A204.1 (cell line): ENCODE measurements around the gene HSD17B3.
"Not testable (repeated sequence)": the region's sequence is repeated elsewhere in the genome, so short reads cannot be mapped to it uniquely, and the experiment has no call there.

Experiments
- FAIRE-seq: peaks from 2 replicates; lab custom pipeline; 2012; peaks lifted over from hg19 to GRCh38; lab: Jason Lieb, UNC

The HSD17B3 gene

GRCh38 chr9:96192710-96193109, 109.3 kb downstream of the HSD17B3 start:
- FAIRE-seq, result no peak

GRCh38 chr9:96189995-96190394, 112.0 kb downstream of the HSD17B3 start:
- no peak for FAIRE-seq

GRCh38 chr9:96189581-96189980, 112.4 kb downstream of the HSD17B3 start:
- FAIRE-seq, result not testable (repeated sequence)

- no peak for FAIRE-seq
These were observed 113.4 kb downstream of the HSD17B3 start for GRCh38 chr9:96188571-96188970.

- no peak for FAIRE-seq
These were observed 114.8 kb downstream of the HSD17B3 start for GRCh38 chr9:96187151-96187555.

GRCh38 chr9:96186591-96187011, 115.4 kb downstream of the HSD17B3 start:
- FAIRE-seq, result no peak

GRCh38 chr9:96185518-96186156, 116.3 kb downstream of the HSD17B3 start:
- FAIRE-seq, result no peak
